GM19238 (cell line): ENCODE results near the gene RSF1.

Experiments
- DNase-seq: peaks from one replicate; pipeline ENCODE4 v3.0.0; 2011; ENCODE audit warnings: low spot score; ENCODE audit not compliant: insufficient read length

Gene RSF1

GRCh38 chr11:77748266-77748665 lies 72.3 kb downstream of the RSF1 start:
- DNase-seq, result no peak

GRCh38 chr11:77747381-77747969 lies 73.0 kb downstream of the RSF1 start:
- no peak for DNase-seq

- no peak for DNase-seq
Measured at GRCh38 chr11:77736473-77736872, 84.0 kb downstream of the RSF1 start.

- DNase-seq, result no peak
Measured at GRCh38 chr11:77734890-77735289, 85.6 kb downstream of the RSF1 start.

- no peak for DNase-seq
Measured at GRCh38 chr11:77732143-77732542, 88.4 kb downstream of the RSF1 start.

GRCh38 chr11:77730789-77731188 lies 89.7 kb downstream of the RSF1 start:
- no peak for DNase-seq

GRCh38 chr11:77729063-77729462 lies 91.5 kb downstream of the RSF1 start:
- DNase-seq, result no peak

GRCh38 chr11:77728203-77728786 lies 92.2 kb downstream of the RSF1 start:
- no peak for DNase-seq

GRCh38 chr11:77726524-77726923 lies 94.0 kb downstream of the RSF1 start:
- DNase-seq, result no peak

- no peak for DNase-seq
Measured at GRCh38 chr11:77725433-77725832, 95.1 kb downstream of the RSF1 start.

GRCh38 chr11:77724636-77725035 lies 95.9 kb downstream of the RSF1 start:
- DNase-seq, result no peak

GRCh38 chr11:77723024-77723423 lies 97.5 kb downstream of the RSF1 start:
- no peak for DNase-seq

GRCh38 chr11:77710358-77710757 lies 110.2 kb downstream of the RSF1 start:
- no peak for DNase-seq

GRCh38 chr11:77705876-77706579 lies 114.5 kb downstream of the RSF1 start:
- no peak for DNase-seq

- DNase-seq, result no peak
Measured at GRCh38 chr11:77705195-77705875, 115.2 kb downstream of the RSF1 start.

- DNase-seq, result no peak
Measured at GRCh38 chr11:77704029-77704428, 116.5 kb downstream of the RSF1 start.

- no peak for DNase-seq
Measured at GRCh38 chr11:77699425-77699824, 121.1 kb downstream of the RSF1 start.

GRCh38 chr11:77698896-77699295 lies 121.6 kb downstream of the RSF1 start:
- no peak for DNase-seq

GRCh38 chr11:77697865-77698264 lies 122.7 kb downstream of the RSF1 start:
- no peak for DNase-seq

- no peak for DNase-seq
Measured at GRCh38 chr11:77695417-77695816, 125.1 kb downstream of the RSF1 start.

- DNase-seq, result no peak
Measured at GRCh38 chr11:77690649-77691048, 129.9 kb downstream of the RSF1 start.

GRCh38 chr11:77687088-77687487 lies 133.4 kb downstream of the RSF1 start:
- no peak for DNase-seq
